Sigmoid colon (tissue), 7 donors: ENCODE measurements around the gene HCN2. TPM values are rescaled to one million over a fixed set of nuclear protein-coding genes. Genes with fewer than 3 reads are reported as not detected.

ENCODE experiments used
- DNase-seq: peaks from one replicate; pipeline ENCODE4 v3.0.0-alpha.2; 2019
- H3K27ac ChIP-seq, 4 donors: fragments of 200-600 bp; sonication (generic); one replicate each; pipeline ENCODE4 v1.5.1; 2016 to 2019; ENCODE audit warnings: mild to moderate bottlenecking in 1 of 4
- H3K27me3 ChIP-seq, 3 donors: fragments of 200-600 bp; sonication (generic); one replicate each; pipeline ENCODE4 v1.5.1; 2019; ENCODE audit warnings: mild to moderate bottlenecking in 1 of 3
- H3K36me3 ChIP-seq, 4 donors: fragments of 200-600 bp; sonication (generic); one replicate each; pipeline ENCODE4 v1.5.1; 2016 to 2019
- H3K4me1 ChIP-seq, 4 donors: fragments of 200-600 bp; sonication (generic); one replicate each; pipeline ENCODE4 v1.5.1; 2017 to 2019
- H3K4me3 ChIP-seq, 4 donors: fragments of 200-600 bp; sonication (generic); one replicate each; pipeline ENCODE4 v1.5.1; 2017 to 2019; ENCODE audit warnings: mild to moderate bottlenecking in 2 of 4, moderate library complexity in 1 of 4
- H3K9me3 ChIP-seq, 4 donors: fragments of 200-600 bp in 3 of 4; sonication (generic) in 3 of 4; one replicate each; pipeline versions ENCODE4 v1.5.1 to v1.6.1; 2013 to 2019
- CTCF ChIP-seq, 4 experiments: fragments of 450-650 bp in 3 of 4; fragments of 200-600 bp in 1 of 4; IDR thresholded peaks; one replicate each; pipeline ENCODE4 v1.5.1; 2016 to 2019; ENCODE audit warnings: antibody characterized with exemption in 4 of 4, mild to moderate bottlenecking in 3 of 4, moderate library complexity in 2 of 4
- EP300 ChIP-seq, 4 donors: sonication (generic); formaldehyde crosslinking; IDR thresholded peaks; one replicate each; pipeline ENCODE4 v1.6.1; 2017; ENCODE audit warnings: antibody characterized with exemption in 4 of 4
- POLR2A ChIP-seq, 2 donors: fragments of 450-650 bp; IDR thresholded peaks; one replicate each; pipeline ENCODE4 v1.6.1; 2016; ENCODE audit warnings: antibody characterized with exemption in 2 of 2, mild to moderate bottlenecking in 2 of 2, moderate library complexity in 2 of 2
- POLR2AphosphoS5 ChIP-seq, 4 donors: sonication (generic); formaldehyde crosslinking; IDR thresholded peaks; one replicate each; pipeline ENCODE4 v1.6.1; 2017; ENCODE audit warnings: antibody characterized with exemption in 4 of 4
- WGBS, 2 donors: extraction: QIAGEN DNeasy Blood & Tissue Kit; methylation state at CpG; one replicate each; pipeline ENCODE4 v1.1.7; 2013; 5-methylcytosine and 5-hydroxymethylcytosine counted together
- intact Hi-C: fragments of 100-400 bp; cut with DNase I; formaldehyde crosslinking; loops from one replicate; pipeline ENCODE4 v1.15.1; 2023
- polyA plus RNA-seq, 3 donors: library from polyadenylated mRNA; stranded (reverse); fragments of 200-250 nt; gene quantifications; one replicate each; pipeline ENCODE4 v1.2.3, GENCODE V29; 2013
- total RNA-seq, 4 donors: library from RNA; depleted of rRNA; stranded (reverse); fragments of >200 nt; gene quantifications; one replicate each; pipeline ENCODE4 v1.1.0, GENCODE V29; 2016
- donor health status: healthy with polysubstance abuse.
- donor health status: Bipolar disorder and iron deficiency.
- donor health status: healthy.

Gene HCN2
- total and polyA plus RNA-seq, 7 donors = 0.23 to 0.55 (median 0.39) TPM; not detected in 2

GRCh38 chr19:638906-639252 is 49.2 kb downstream of the HCN2 start:
- WGBS, 2 donors = 56 to 60% methylated on average over 17 of the region's 17 CpGs
- Histone ChIP-seq H3K27me3 (no peaks in the 10 kb centered on the region), H3K27ac (peak overlapping the region in 1 of 4 donors; percentile 4), H3K9me3 (no peaks in the 10 kb centered on the region), H3K36me3 (no peaks in the 10 kb centered on the region), H3K4me3 (peak overlapping the region in 3 of 4 donors; percentile 42 to 48 (median 48)), H3K4me1 (peaks cover 0 to 28% (median 23%) of the 10 kb centered on the region in 4 donors)
- no peak for TF ChIP-seq CTCF (IDR thresholded peaks at IDR 0.05)
- TF ChIP-seq POLR2A (IDR thresholded peaks at IDR 0.05) = no peak
- no peak for TF ChIP-seq POLR2AphosphoS5 (IDR thresholded peaks at IDR 0.05)
- TF ChIP-seq EP300 (IDR thresholded peaks at IDR 0.05) = no peak
- DNase-seq = no peak
- intact Hi-C loops = loop anchor here (2.0 kb wide), 1 partner anchor 24 kb away; the partner anchor contains the start of gene RNF126

GRCh38 chr19:639253-640160 is 49.8 kb downstream of the HCN2 start, which contains the start of gene FGF22:
FGF22 (plus strand) TSS chr19:639879; CDS start chr19:639926, 47 bp downstream.
- Histone ChIP-seq H3K36me3 (no peaks in the 10 kb centered on the region), H3K4me1 (peaks cover 0 to 22% (median 17%) of the 10 kb centered on the region in 4 donors), H3K4me3 (peak within 1 kb of the TSS; percentile 27 to 48 (median 45)), H3K9me3 (no peaks in the 10 kb centered on the region), H3K27me3 (no peaks in the 10 kb centered on the region), H3K27ac (peak within 1 kb of the TSS; percentile 29 to 67 (median 64))
- TF ChIP-seq CTCF (IDR thresholded peaks at IDR 0.05) = no peak
- no peak for TF ChIP-seq POLR2A (IDR thresholded peaks at IDR 0.05)
- no peak for TF ChIP-seq POLR2AphosphoS5 (IDR thresholded peaks at IDR 0.05)
- no peak for TF ChIP-seq EP300 (IDR thresholded peaks at IDR 0.05)
- intact Hi-C loops = loop anchor here (2.0 kb wide), 1 partner anchor 23 kb away; the partner anchor contains the start of gene RNF126
- 5% methylated on average over 109 of the region's 109 CpGs for WGBS, 2 donors
- DNase-seq = peak; percentile 96

- peak overlapping the region; percentile 29 to 67 (median 64) for H3K27ac ChIP-seq
- TF ChIP-seq POLR2AphosphoS5 (IDR thresholded peaks at IDR 0.05) (no peak), POLR2A (IDR thresholded peaks at IDR 0.05) (no peak), EP300 (IDR thresholded peaks at IDR 0.05) (no peak), CTCF (IDR thresholded peaks at IDR 0.05) (no peak)
- 26 to 48% methylated on average over 25 of the region's 25 CpGs for WGBS, 2 donors
- H3K4me1 ChIP-seq = peaks cover 0 to 16% (median 14%) of the 10 kb centered on the region in 4 donors
- no peaks in the 10 kb centered on the region for H3K36me3 ChIP-seq
- no peaks in the 10 kb centered on the region for H3K9me3 ChIP-seq
- DNase-seq = no peak
- peak overlapping the region in 3 of 4 donors; percentile 42 to 48 (median 48) for H3K4me3 ChIP-seq
- intact Hi-C loops = no loop called here
- H3K27me3 ChIP-seq = no peaks in the 10 kb centered on the region
These were observed 50.5 kb downstream of the HCN2 start for GRCh38 chr19:640161-640558.

GRCh38 chr19:640606-641189 is 51.0 kb downstream of the HCN2 start:
- H3K27ac ChIP-seq = peak overlapping the region in 1 of 4 donors; percentile 67
- no peaks in the 10 kb centered on the region for H3K27me3 ChIP-seq
- TF ChIP-seq POLR2AphosphoS5 (IDR thresholded peaks at IDR 0.05) (no peak), EP300 (IDR thresholded peaks at IDR 0.05) (no peak), POLR2A (IDR thresholded peaks at IDR 0.05) (no peak), CTCF (IDR thresholded peaks at IDR 0.05) (no peak)
- intact Hi-C loops = no loop called here
- 84 to 92% methylated on average over 31 of the region's 31 CpGs for WGBS, 2 donors
- H3K4me3 ChIP-seq = no peak overlapping the region
- H3K9me3 ChIP-seq = no peaks in the 10 kb centered on the region
- H3K4me1 ChIP-seq = peaks cover 0 to 16% (median 14%) of the 10 kb centered on the region in 4 donors
- no peak for DNase-seq
- H3K36me3 ChIP-seq = peaks cover 0 to 2% (median 0%) of the 10 kb centered on the region in 4 donors
